HG03354 (cell line): ENCODE measurements around the gene TOX2.

Experiments used
- ATAC-seq: cut with Tn5 transposase; IDR thresholded peaks from one replicate; pipeline ENCODE4 v1.9.1; 2021; ENCODE audit warnings: mild to moderate bottlenecking; ENCODE audit not compliant: unreplicated experiment, poor library complexity, severe bottlenecking

Gene TOX2

GRCh38 chr20:43915211-43916072, 790 bp downstream of the TOX2 start:
- peak; percentile 23 for ATAC-seq

- ATAC-seq, result no peak
Observed at GRCh38 chr20:43916073-43916880, 1.6 kb downstream of the TOX2 start.

GRCh38 chr20:43916881-43917371, 2.3 kb downstream of the TOX2 start:
- no peak for ATAC-seq

- ATAC-seq, result no peak
Observed at GRCh38 chr20:43917380-43917779, 2.7 kb downstream of the TOX2 start.

GRCh38 chr20:43919686-43920403, 5.2 kb downstream of the TOX2 start:
- no peak for ATAC-seq

- ATAC-seq, result no peak
Observed at GRCh38 chr20:43920797-43921196, 6.1 kb downstream of the TOX2 start.

- peak; percentile 52 for ATAC-seq
Observed at GRCh38 chr20:43921227-43921780, 6.7 kb downstream of the TOX2 start.

GRCh38 chr20:43922614-43923013, 8.0 kb downstream of the TOX2 start:
- ATAC-seq, result no peak

- ATAC-seq, result no peak
Observed at GRCh38 chr20:43923322-43923721, 8.7 kb downstream of the TOX2 start.

GRCh38 chr20:43923917-43924316, 9.3 kb downstream of the TOX2 start:
- ATAC-seq, result no peak

GRCh38 chr20:43925215-43925614, 10.6 kb downstream of the TOX2 start:
- no peak for ATAC-seq

- ATAC-seq, result no peak
Observed at GRCh38 chr20:43925801-43926200, 11.1 kb downstream of the TOX2 start.

- no peak for ATAC-seq
Observed at GRCh38 chr20:43926287-43927050, 11.8 kb downstream of the TOX2 start.

GRCh38 chr20:43931976-43932375, 17.3 kb downstream of the TOX2 start:
- no peak for ATAC-seq

GRCh38 chr20:43934833-43935232, 20.2 kb downstream of the TOX2 start:
- ATAC-seq, result no peak

GRCh38 chr20:43936104-43936770, 21.6 kb downstream of the TOX2 start:
- no peak for ATAC-seq

- ATAC-seq, result no peak
Observed at GRCh38 chr20:43936805-43937204, 22.2 kb downstream of the TOX2 start.

GRCh38 chr20:43937591-43937990, 22.9 kb downstream of the TOX2 start:
- ATAC-seq, result no peak
